K562 (cell line): Measurements from ENCODE around the gene UTRN. TPM values are rescaled to one million over a fixed set of nuclear protein-coding genes. Genes with fewer than 3 reads are reported as not detected.

Source experiments
- FOXK2 ChIP-seq, 2 experiments: fragments of 450-650 bp; IDR thresholded peaks in 1 of 2; conservative IDR thresholded peaks in 1 of 2; 2 replicates each; pipeline ENCODE4 v1.6.1; 2016; ENCODE audit warnings: low read depth in 2 of 2, mild to moderate bottlenecking in 1 of 2
- MGA ChIP-seq: fragments of 450-650 bp; IDR thresholded peaks from 2 replicates; pipeline ENCODE4 v1.6.1; 2016; ENCODE audit warnings: mild to moderate bottlenecking, moderate library complexity
- RAD21 ChIP-seq, 2 experiments: fragments of 250-450 bp in 1 of 2; fragments of 450-650 bp in 1 of 2; sonication (Bioruptor Pico) in 1 of 2; formaldehyde crosslinking in 1 of 2; IDR thresholded peaks in 1 of 2; conservative IDR thresholded peaks in 1 of 2; 2 replicates each; pipeline versions ENCODE4 v1.4.0 to v1.8.0; 2020 to 2022; ENCODE audit warnings: mild to moderate bottlenecking in 2 of 2, moderate library complexity in 1 of 2
- TCF7 ChIP-seq: sonication (generic); IDR thresholded peaks from 2 replicates; pipeline ENCODE4 v1.6.1; 2016; ENCODE audit warnings: antibody characterized with exemption, borderline replicate concordance
- ZBTB11 ChIP-seq, 3 experiments: fragments of 200-800 bp in 1 of 3; fragments of 250-450 bp in 1 of 3; fragments of 450-650 bp in 1 of 3; sonication (Bioruptor Pico) in 1 of 3; sonication (Bioruptor generic) in 1 of 3; formaldehyde crosslinking in 1 of 3; IDR thresholded peaks; 2 replicates each; pipeline versions ENCODE4 v1.6.1 to v1.8.0; 2016 to 2022; ENCODE audit warnings: mild to moderate bottlenecking in 2 of 3, missing genetic modification characterization in 2 of 3, missing compliant biosample characterization in 1 of 3, moderate library complexity in 1 of 3
- ZNF280A ChIP-seq: fragments of 450-650 bp; IDR thresholded peaks from 2 replicates; pipeline ENCODE4 v1.6.1; 2018; ENCODE audit warnings: mild to moderate bottlenecking, low read depth; ENCODE audit not compliant: partially characterized antibody
- ZNF639 ChIP-seq, 2 experiments: fragments of 200-800 bp in 1 of 2; sonication (Bioruptor generic) in 1 of 2; sonication (generic) in 1 of 2; formaldehyde crosslinking in 1 of 2; IDR thresholded peaks in 1 of 2; conservative IDR thresholded peaks in 1 of 2; 2 replicates each; pipeline versions ENCODE4 v1.5.0 to v1.6.1; 2016 to 2020; ENCODE audit warnings: missing compliant biosample characterization in 1 of 2, missing genetic modification characterization in 1 of 2, missing genetic modification reagents in 1 of 2
- polyA plus RNA-seq, 8 experiments: library from polyadenylated mRNA; depleted of rRNA in 4 of 8; stranded (reverse) in 5 of 8; unstranded in 3 of 8; fragments of >200 nt; fragmentation: Nextera tagmentation in 2 of 8; fragmentation: Illumina TruSeq in 1 of 8; extraction: Ambion mirVana in 2 of 8; extraction: Trizol in 1 of 8; gene quantifications; 2 replicates each; pipeline versions ENCODE4 v1.2.1 to v1.2.3, GENCODE V29; 2011 to 2014; ENCODE audit warnings: inconsistent platforms in 1 of 8, missing spikeins in 1 of 8
- total RNA-seq, 7 experiments: library from RNA; depleted of rRNA in 6 of 7; stranded (reverse); fragments of >200 nt in 6 of 7; fragmentation: Illumina TruSeq in 2 of 7; extraction: Trizol in 2 of 7; gene quantifications; 2 replicates each; pipeline versions ENCODE4 v1.2.1 to v1.2.3, GENCODE V29; 2011 to 2021; ENCODE audit warnings: low replicate concordance in 1 of 7

UTRN gene
- total and polyA plus RNA-seq, 9 of the 15 experiments (the other 6 are each of a cell fraction or from before 2014, with no cell fraction given): 0.94 to 22.4 (median 10.0) TPM

GRCh38 chr6:144295211-144295610 lies 10.1 kb downstream of the UTRN start (continued):
- TF ChIP-seq MGA: no peak
- TF ChIP-seq TCF7: no peak
- no peak for TF ChIP-seq FOXK2 (conservative IDR thresholded peaks at IDR 0.05 in 1 of 2, IDR thresholded peaks at IDR 0.05 in 1 of 2; ENCODE audit: low read depth in 2 of 2)
- no peak for TF ChIP-seq ZBTB11 (CRISPR knock-in tag; IDR thresholded peaks at IDR 0.05)
- no peak for TF ChIP-seq ZNF280A
- TF ChIP-seq ZNF639 (CRISPR knock-in tag; conservative IDR thresholded peaks at IDR 0.05 in 1 of 2, IDR thresholded peaks at IDR 0.05 in 1 of 2): no peak
- no peak for TF ChIP-seq RAD21 (CRISPR knock-in tag; conservative IDR thresholded peaks at IDR 0.05 in 1 of 2, IDR thresholded peaks at IDR 0.05 in 1 of 2)
- TF ChIP-seq, all 486 proteins: peak for 0
